ENCODE data around the gene ETV6.

Gene ETV6

GRCh38 chr12:11694528-11694927, 45.1 kb downstream of the ETV6 start:
- TF ChIP-seq CTCF (IDR thresholded peaks at IDR 0.05; ENCODE audit: low read depth, low read length), result no peak

GRCh38 chr12:11695321-11695720, 45.8 kb downstream of the ETV6 start:
- TF ChIP-seq CTCF (IDR thresholded peaks at IDR 0.05; ENCODE audit: low read depth, low read length), result no peak
- DNase-seq (ENCODE audit: extremely low read depth, low read depth), result no peak

More at GRCh38 chr12:11694528-11694927, 45.1 kb downstream of the ETV6 start:
- no peak for DNase-seq (ENCODE audit: extremely low read depth, low read depth)

GRCh38 chr12:11696084-11696483, 46.6 kb downstream of the ETV6 start:
- no peak for TF ChIP-seq CTCF (IDR thresholded peaks at IDR 0.05; ENCODE audit: low read depth, low read length)
- no peak for DNase-seq (ENCODE audit: extremely low read depth, low read depth)

GRCh38 chr12:11697131-11697530, 47.7 kb downstream of the ETV6 start:
- DNase-seq (ENCODE audit: extremely low read depth, low read depth), result no peak

GRCh38 chr12:11697670-11698387, 48.4 kb downstream of the ETV6 start:
- no peak for DNase-seq (ENCODE audit: extremely low read depth, low read depth)
- TF ChIP-seq CTCF (IDR thresholded peaks at IDR 0.05; ENCODE audit: low read depth, low read length), result no peak

More at GRCh38 chr12:11697131-11697530, 47.7 kb downstream of the ETV6 start:
- TF ChIP-seq CTCF (IDR thresholded peaks at IDR 0.05; ENCODE audit: low read depth, low read length), result no peak

GRCh38 chr12:11698729-11699128, 49.3 kb downstream of the ETV6 start:
- DNase-seq (ENCODE audit: extremely low read depth, low read depth), result no peak

More at GRCh38 chr12:11698729-11699128, 49.3 kb downstream of the ETV6 start:
- no peak for TF ChIP-seq CTCF (IDR thresholded peaks at IDR 0.05; ENCODE audit: low read depth, low read length)

Measured in AG09319 (cell line).